CD4-positive, alpha-beta T cell treated with Interleukin-2 at 100 ng/mL for 4 hours (primary cell): ENCODE results near the gene PARD3.

Experiments
- DNase-seq: peaks from one replicate; pipeline ENCODE4 v3.0.0-alpha.2; 2020; ENCODE audit warnings: low spot score

PARD3 gene

GRCh38 chr10:34689053-34689452, 126.0 kb downstream of the PARD3 start:
- DNase-seq, result no peak

GRCh38 chr10:34687434-34688210, 127.5 kb downstream of the PARD3 start:
- DNase-seq, result no peak

GRCh38 chr10:34682580-34682979, 132.5 kb downstream of the PARD3 start:
- no peak for DNase-seq

- no peak for DNase-seq
These were observed 133.2 kb downstream of the PARD3 start for GRCh38 chr10:34681933-34682332.

GRCh38 chr10:34679177-34679576, 135.9 kb downstream of the PARD3 start:
- DNase-seq, result no peak

GRCh38 chr10:34677591-34677990, 137.5 kb downstream of the PARD3 start:
- no peak for DNase-seq

- no peak for DNase-seq
These were observed 138.0 kb downstream of the PARD3 start for GRCh38 chr10:34677132-34677531.

GRCh38 chr10:34674176-34674575, 140.9 kb downstream of the PARD3 start:
- no peak for DNase-seq

GRCh38 chr10:34670081-34670480, 145.0 kb downstream of the PARD3 start:
- no peak for DNase-seq

- DNase-seq, result no peak
These were observed 146.0 kb downstream of the PARD3 start for GRCh38 chr10:34669079-34669478.

- DNase-seq, result no peak
These were observed 147.9 kb downstream of the PARD3 start for GRCh38 chr10:34667177-34667576.

GRCh38 chr10:34666008-34666704, 148.9 kb downstream of the PARD3 start:
- DNase-seq, result no peak

- no peak for DNase-seq
These were observed 150.4 kb downstream of the PARD3 start for GRCh38 chr10:34664706-34665105.

GRCh38 chr10:34661580-34661979, 153.5 kb downstream of the PARD3 start:
- DNase-seq, result no peak

- DNase-seq, result no peak
These were observed 156.2 kb downstream of the PARD3 start for GRCh38 chr10:34658934-34659333.

- DNase-seq, result no peak
These were observed 158.4 kb downstream of the PARD3 start for GRCh38 chr10:34656661-34657060.

- DNase-seq, result peak; percentile 27
These were observed 159.6 kb downstream of the PARD3 start for GRCh38 chr10:34655286-34656170.

- DNase-seq, result no peak
These were observed 160.9 kb downstream of the PARD3 start for GRCh38 chr10:34654211-34654610.

- no peak for DNase-seq
These were observed 161.6 kb downstream of the PARD3 start for GRCh38 chr10:34653530-34653929.

- no peak for DNase-seq
These were observed 163.5 kb downstream of the PARD3 start for GRCh38 chr10:34651416-34652195.

- DNase-seq, result no peak
These were observed 164.9 kb downstream of the PARD3 start for GRCh38 chr10:34650156-34650555.

GRCh38 chr10:34649385-34649784, 165.7 kb downstream of the PARD3 start:
- DNase-seq, result no peak
